H9 (cell line): ENCODE data around the gene EFNA3. TPM values are rescaled to one million over a fixed set of nuclear protein-coding genes. Genes with fewer than 3 reads are reported as not detected.
A peak's percentile ranks its signal among the peaks of the same experiment; 100 is the strongest.

Experiments
- DNase-seq: peaks from one replicate; pipeline ENCODE4 v3.0.0-alpha.2; 2017
- H2AFZ ChIP-seq: one replicate; pipeline ENCODE4 v1.6.1; 2013; ENCODE audit warnings: mild to moderate bottlenecking, low read length, control low read depth, moderate library complexity
- H2AK5ac ChIP-seq: 2 replicates; pipeline ENCODE4 v1.6.1; 2013; ENCODE audit warnings: low read length, control low read depth, mixed read lengths; ENCODE audit not compliant: insufficient read length
- H2BK120ac ChIP-seq: one replicate; pipeline ENCODE4 v1.6.1; 2013; ENCODE audit warnings: low read depth, mild to moderate bottlenecking, low read length, control low read depth, inconsistent platforms; ENCODE audit not compliant: poor library complexity, severe bottlenecking
- H2BK12ac ChIP-seq: 2 replicates; pipeline ENCODE4 v1.6.1; 2013; ENCODE audit warnings: low read length, control low read depth, mixed read lengths, low read depth; ENCODE audit not compliant: insufficient read length
- H2BK15ac ChIP-seq: 2 replicates; pipeline ENCODE4 v1.6.1; 2013; ENCODE audit warnings: low read depth, low read length, control low read depth
- H2BK20ac ChIP-seq: one replicate; pipeline ENCODE4 v1.6.1; 2013; ENCODE audit warnings: low read depth, mild to moderate bottlenecking, low read length, control low read depth, inconsistent platforms; ENCODE audit not compliant: poor library complexity, severe bottlenecking
- H2BK5ac ChIP-seq: 2 replicates; pipeline ENCODE4 v1.6.1; 2013; ENCODE audit warnings: low read length, control low read depth, mixed read lengths; ENCODE audit not compliant: insufficient read length
- H3K14ac ChIP-seq: 2 replicates; pipeline ENCODE4 v1.6.1; 2013; ENCODE audit warnings: low read length, control low read depth; ENCODE audit not compliant: insufficient read depth
- H3K18ac ChIP-seq: 2 replicates; pipeline ENCODE4 v1.6.1; 2013; ENCODE audit warnings: low read depth, mild to moderate bottlenecking, mixed read lengths, low read length, control low read depth; ENCODE audit not compliant: insufficient read length
- H3K23ac ChIP-seq: 2 replicates; pipeline ENCODE4 v1.6.1; 2013; ENCODE audit warnings: low read length, control low read depth, mixed read lengths, low read depth; ENCODE audit not compliant: insufficient read length
- H3K23me2 ChIP-seq: 2 replicates; pipeline ENCODE4 v1.6.1; 2013; ENCODE audit warnings: low read depth, mild to moderate bottlenecking, mixed read lengths, low read length, control low read depth; ENCODE audit not compliant: insufficient read length, poor library complexity, severe bottlenecking
- H3K27ac ChIP-seq: 2 replicates; pipeline ENCODE4 v1.5.1; 2013; ENCODE audit warnings: low read length, control low read depth, mixed read lengths, low read depth; ENCODE audit not compliant: insufficient read length
- H3K27me3 ChIP-seq: 2 replicates; pipeline ENCODE4 v1.6.1; 2013; ENCODE audit warnings: low read length, control low read depth, inconsistent platforms; ENCODE audit not compliant: insufficient read depth
- H3K4ac ChIP-seq: 2 replicates; pipeline ENCODE4 v1.6.1; 2013; ENCODE audit warnings: low read depth, mild to moderate bottlenecking, control low read depth, inconsistent platforms, low read length, moderate library complexity
- H3K4me1 ChIP-seq: 2 replicates; pipeline ENCODE4 v1.6.1; 2013; ENCODE audit warnings: low read length, control low read depth, inconsistent platforms; ENCODE audit not compliant: insufficient read depth
- H3K4me2 ChIP-seq: 2 replicates; pipeline ENCODE4 v1.6.1; 2013; ENCODE audit warnings: low read length, control low read depth, mixed read lengths; ENCODE audit not compliant: insufficient read length, insufficient read depth
- H3K56ac ChIP-seq: 2 replicates; pipeline ENCODE4 v1.6.1; 2013; ENCODE audit warnings: low read depth, mild to moderate bottlenecking, mixed read lengths, low read length, control low read depth; ENCODE audit not compliant: insufficient read length
- H3K79me1 ChIP-seq: 2 replicates; pipeline ENCODE4 v1.6.1; 2013; ENCODE audit warnings: low read depth, mild to moderate bottlenecking, moderate library complexity, low read length, control low read depth, inconsistent platforms; ENCODE audit not compliant: insufficient read depth, poor library complexity, severe bottlenecking
- H3K79me2 ChIP-seq: 2 replicates; pipeline ENCODE4 v1.6.1; 2013; ENCODE audit warnings: low read length, control low read depth, inconsistent platforms; ENCODE audit not compliant: insufficient read depth
- H3K9ac ChIP-seq: 2 replicates; pipeline ENCODE4 v1.6.1; 2013; ENCODE audit warnings: low read length, control low read depth, mixed read lengths; ENCODE audit not compliant: insufficient read length; ENCODE audit errors: extremely low read depth
- H3K9me3 ChIP-seq: one replicate; pipeline ENCODE4 v1.6.1; 2013; ENCODE audit warnings: low read depth, low read length, inconsistent platforms; ENCODE audit not compliant: control insufficient read depth
- H3T11ph ChIP-seq: one replicate; pipeline ENCODE4 v1.6.1; 2013; ENCODE audit warnings: mild to moderate bottlenecking, low read length, control low read depth, inconsistent platforms
- H4K20me1 ChIP-seq: one replicate; pipeline ENCODE4 v1.6.1; 2013; ENCODE audit not compliant: control insufficient read depth, insufficient read length, insufficient read depth
- H4K5ac ChIP-seq: 2 replicates; pipeline ENCODE4 v1.6.1; 2013; ENCODE audit warnings: low read depth, mild to moderate bottlenecking, mixed read lengths, low read length, control low read depth; ENCODE audit not compliant: insufficient read length
- H4K8ac ChIP-seq: replicated peaks from 2 replicates; pipeline ENCODE4 v1.6.1; 2013; ENCODE audit warnings: low read length, control low read depth, mixed read lengths, low read depth; ENCODE audit not compliant: insufficient read length
- H4K91ac ChIP-seq: 2 replicates; pipeline ENCODE4 v1.6.1; 2013; ENCODE audit warnings: low read depth, mild to moderate bottlenecking, moderate library complexity, mixed read lengths, low read length, control low read depth; ENCODE audit not compliant: insufficient read length
- H3K27ac Mint-ChIP-seq, 3 experiments: 2 replicates in 2 of 3; 3 replicates in 1 of 3; pipeline ENCODE4 v1.8.0; 2020 to 2021; ENCODE audit warnings: mixed read lengths in 3 of 3, mild to moderate bottlenecking in 1 of 3, moderate library complexity in 1 of 3
- H3K27me3 Mint-ChIP-seq: 2 replicates; pipeline ENCODE4 v1.8.0; 2021; ENCODE audit warnings: low read depth, mild to moderate bottlenecking, moderate library complexity, mixed read lengths
- H3K36me3 Mint-ChIP-seq, 3 experiments: 2 replicates in 2 of 3; 3 replicates in 1 of 3; pipeline ENCODE4 v1.8.0; 2020 to 2021; ENCODE audit warnings: low read depth in 3 of 3, mixed read lengths in 3 of 3; ENCODE audit not compliant: insufficient read depth in 1 of 3
- H3K4me1 Mint-ChIP-seq, 2 experiments: 2 replicates each; pipeline ENCODE4 v1.8.0; 2020; ENCODE audit warnings: mixed read lengths in 2 of 2
- H3K4me3 Mint-ChIP-seq, 2 experiments: 2 replicates in 1 of 2; 3 replicates in 1 of 2; pipeline ENCODE4 v1.8.0; 2020 to 2021; ENCODE audit warnings: mild to moderate bottlenecking in 2 of 2, mixed read lengths in 2 of 2, moderate library complexity in 1 of 2
- H3K9me3 Mint-ChIP-seq, 2 experiments: 2 replicates in 1 of 2; 3 replicates in 1 of 2; pipeline ENCODE4 v1.8.0; 2020; ENCODE audit warnings: mild to moderate bottlenecking in 2 of 2, mixed read lengths in 2 of 2, moderate library complexity in 1 of 2
- CTCF ChIP-seq: fragments of 200-600 bp; sonication (generic); conservative IDR thresholded peaks from 3 replicates; pipeline ENCODE4 v1.8.0; 2021; ENCODE audit warnings: antibody characterized with exemption, mild to moderate bottlenecking
- WGBS: extraction: QIAGEN DNeasy Blood & Tissue Kit; methylation state at CpG from one replicate; pipeline ENCODE4 v1.1.7; 2013; ENCODE audit warnings: missing lambda C conversion rate, low lambda C conversion rate, mixed read lengths; ENCODE audit not compliant: insufficient read length; ENCODE audit errors: extremely low coverage; 5-methylcytosine and 5-hydroxymethylcytosine counted together
- total RNA-seq: library from RNA; stranded (reverse); gene quantifications from 2 replicates; pipeline ENCODE4 v1.2.1, GENCODE V29; 2021

The EFNA3 gene
- total RNA-seq, 1 experiment from 2014 or later = 3.9 TPM

GRCh38 chr1:155079487-155080311, 1.1 kb downstream of the EFNA3 start:
- no peak overlapping the region for H2BK20ac ChIP-seq
- no peaks in the 10 kb centered on the region for H3K4me1 ChIP-seq
- no peak overlapping the region for H3K9ac ChIP-seq
- H3K79me1 ChIP-seq = no peaks in the 10 kb centered on the region
- H4K5ac ChIP-seq = no peak overlapping the region
- no peak overlapping the region for H4K8ac ChIP-seq
- no peak overlapping the region for H4K91ac ChIP-seq
- no peak overlapping the region for H2BK120ac ChIP-seq
- no peak overlapping the region for H3K23ac ChIP-seq
- H2AK5ac ChIP-seq = no peak overlapping the region
- H4K20me1 ChIP-seq = no peaks in the 10 kb centered on the region
- WGBS = no CpG with 5 or more reads among the region's 67 CpGs
- no peak overlapping the region for H2BK15ac ChIP-seq
- no peak for TF ChIP-seq CTCF
- no peak overlapping the region; the same call in 1 of the 2 replicates for H3K14ac ChIP-seq
- H3K27ac ChIP-seq = no peak overlapping the region
- DNase-seq = no peak
- peaks cover 51% of the 10 kb centered on the region for H3K27me3 ChIP-seq
- no peak overlapping the region for H2BK5ac ChIP-seq
- H3K56ac ChIP-seq = no peak overlapping the region
- H3K4ac ChIP-seq = no peak overlapping the region
- no peak overlapping the region for H3T11ph ChIP-seq
- peaks cover 92% of the 10 kb centered on the region for H3K27me3 Mint-ChIP-seq
- peaks cover 0 to 6% of the 10 kb centered on the region in 2 experiments; a peak in 2 of 5 replicates for H3K9me3 Mint-ChIP-seq
- H3K36me3 Mint-ChIP-seq = no peaks in the 10 kb centered on the region
- H3K18ac ChIP-seq = no peak overlapping the region
- peak overlapping the region; percentile 60 to 81 for H3K4me3 Mint-ChIP-seq
- H2AFZ ChIP-seq = no peak overlapping the region
- peak overlapping the region; percentile 79 for H3K4me2 ChIP-seq
- no peak overlapping the region for H3K27ac Mint-ChIP-seq
- H3K79me2 ChIP-seq = no peaks in the 10 kb centered on the region
- no peaks in the 10 kb centered on the region for H3K9me3 ChIP-seq
- no peak overlapping the region for H2BK12ac ChIP-seq
- H3K4me1 Mint-ChIP-seq = peaks cover 31 to 53% of the 10 kb centered on the region in 2 experiments
- peaks cover 21% of the 10 kb centered on the region for H3K23me2 ChIP-seq
